GM18508 (cell line): ENCODE results near the gene NPAS4.
"Not testable (repeated sequence)": the region's sequence is repeated elsewhere in the genome, so short reads cannot be mapped to it uniquely, and the experiment has no call there.

Experiments
- ATAC-seq: cut with Tn5 transposase; IDR thresholded peaks from one replicate; pipeline ENCODE4 v1.9.1; 2021; ENCODE audit warnings: moderate number of reproducible peaks; ENCODE audit not compliant: insufficient read depth, unreplicated experiment

NPAS4 gene

DNA sequence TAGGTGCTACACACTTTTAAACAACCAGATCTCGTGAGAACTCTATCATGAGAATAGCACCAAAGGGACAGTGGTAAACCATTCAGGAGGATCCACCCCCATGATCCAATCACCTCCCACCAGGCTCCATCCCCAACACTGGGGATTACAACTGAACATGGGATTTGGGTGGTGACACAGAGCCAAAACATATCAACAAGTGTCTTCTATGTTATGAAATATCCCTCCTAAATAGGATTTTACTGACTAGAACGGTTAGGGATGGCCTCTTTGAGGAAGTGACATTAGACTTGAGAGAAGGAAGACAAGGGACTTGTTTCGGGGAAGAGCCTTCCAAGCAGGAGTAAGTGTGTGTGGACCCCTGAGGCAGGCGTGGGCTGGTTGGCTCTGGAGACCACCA is 29.7 kb downstream of the NPAS4 start:
- no peak for ATAC-seq

DNA sequence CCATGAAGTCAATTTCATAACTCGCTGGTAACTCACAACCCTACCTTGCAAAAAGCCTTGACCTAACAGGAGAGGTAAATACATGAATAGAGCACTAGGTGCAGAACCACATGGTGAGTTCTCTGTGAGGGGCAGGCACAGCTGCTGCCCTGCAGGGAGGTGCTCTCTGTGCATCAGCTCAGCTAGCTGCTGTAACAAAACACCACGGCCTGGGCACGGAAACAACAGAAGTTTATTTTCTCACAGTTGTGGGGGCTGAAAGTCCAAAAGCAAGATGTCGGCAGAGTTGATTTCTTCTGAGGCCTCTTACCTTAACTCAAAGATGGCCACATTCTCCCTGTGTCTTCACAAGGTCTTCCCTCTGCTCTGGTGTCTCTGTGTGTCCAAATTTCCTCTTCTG is 30.8 kb downstream of the NPAS4 start:
- ATAC-seq: no peak

DNA sequence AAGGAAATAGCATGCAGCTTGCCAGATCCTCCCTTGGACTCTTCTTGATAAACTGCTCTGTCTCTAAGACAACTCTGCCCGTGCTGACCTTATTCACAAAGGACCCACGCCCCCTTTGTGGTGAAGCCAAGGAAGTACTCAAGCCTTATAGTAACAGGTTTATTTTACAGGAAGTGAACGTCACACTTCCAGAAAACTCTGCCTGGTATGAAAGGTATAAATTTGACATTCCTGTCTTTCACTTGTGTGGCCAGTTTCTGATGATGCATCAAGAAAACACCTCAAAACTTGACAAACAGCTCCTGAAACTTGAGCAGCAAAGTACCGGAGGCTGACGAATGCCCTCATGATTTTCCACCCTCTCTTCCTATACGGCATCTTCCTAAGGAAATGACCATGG is 33.4 kb downstream of the NPAS4 start:
- ATAC-seq: no peak

DNA sequence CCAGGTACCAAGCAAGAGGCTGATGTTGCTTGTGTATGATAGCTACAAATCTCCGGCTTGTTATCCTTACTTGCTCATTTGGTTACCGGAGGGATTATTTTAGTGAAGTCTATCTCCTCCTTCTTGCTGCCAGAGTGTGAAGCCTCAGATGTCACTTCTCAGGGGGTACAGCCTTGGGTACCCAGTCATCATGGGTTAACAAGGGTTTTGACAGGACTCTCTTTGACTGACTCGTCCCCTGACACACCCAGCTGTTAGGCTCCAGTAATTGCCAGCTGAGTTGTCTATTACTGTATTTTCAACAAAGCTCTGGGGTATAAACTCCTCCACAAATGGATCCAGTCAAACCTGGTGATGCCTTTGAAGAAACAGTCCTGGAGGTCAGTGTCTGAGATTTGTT is 34.0 kb downstream of the NPAS4 start:
- ATAC-seq: no peak

GRCh38 chr11:66457826-66458225 is 37.0 kb downstream of the NPAS4 start:
- ATAC-seq: no peak

GRCh38 chr11:66459138-66459778 is 38.4 kb downstream of the NPAS4 start:
- no peak for ATAC-seq

- ATAC-seq: no peak
Observed at GRCh38 chr11:66462010-66462409, 41.2 kb downstream of the NPAS4 start.

GRCh38 chr11:66462911-66463310 is 42.1 kb downstream of the NPAS4 start:
- no peak for ATAC-seq

- not testable (repeated sequence) for ATAC-seq
Observed at GRCh38 chr11:66464116-66464515, 43.3 kb downstream of the NPAS4 start.

- ATAC-seq: no peak
Observed at GRCh38 chr11:66464916-66465315, 44.1 kb downstream of the NPAS4 start.

DNA sequence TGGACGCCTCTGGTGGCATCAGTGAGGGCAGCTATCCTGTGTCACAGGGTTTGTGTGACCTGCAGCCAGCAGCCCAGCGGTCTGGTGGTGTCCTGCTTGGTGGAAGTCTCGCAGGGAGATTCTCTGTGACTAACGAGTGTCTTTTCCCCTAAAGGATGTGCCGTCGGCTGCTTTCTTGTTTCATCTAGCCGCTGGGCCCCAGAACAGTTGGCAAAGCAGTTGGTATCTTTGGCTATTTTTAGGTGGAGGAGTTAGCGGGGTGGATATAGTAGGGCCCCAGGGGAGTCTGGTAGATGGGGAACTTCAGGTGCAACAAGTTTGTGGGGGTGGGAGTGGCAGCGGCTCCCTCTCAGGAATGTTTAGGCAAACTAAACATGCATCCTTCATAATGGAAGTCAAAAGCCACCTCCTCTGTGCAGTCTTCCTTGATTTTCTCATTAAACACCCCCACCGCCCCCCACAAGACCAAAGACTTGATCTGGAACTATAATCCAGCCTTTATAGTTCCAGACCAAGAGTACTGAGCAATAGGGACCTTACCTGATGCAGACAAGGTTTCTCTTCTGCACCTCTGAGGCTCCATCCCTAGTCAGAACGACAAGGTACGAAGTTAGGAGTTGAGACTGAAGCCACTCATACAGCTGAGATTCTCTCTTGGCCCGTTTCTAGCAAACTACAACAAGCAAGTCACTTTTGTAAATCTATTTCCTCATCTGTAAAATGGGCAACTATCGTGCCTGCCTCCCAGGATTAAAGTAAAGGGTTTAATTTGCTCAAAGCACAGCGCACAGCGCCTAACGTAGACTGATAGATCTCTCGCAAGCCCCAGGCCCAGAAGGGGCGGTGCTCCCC is 44.8 kb downstream of the NPAS4 start:
- ATAC-seq: no peak

- ATAC-seq: no peak
Observed at GRCh38 chr11:66466225-66467033, 45.6 kb downstream of the NPAS4 start, which contains the start of gene PELI3. Gene PELI3, plus strand, starts transcription at chr11:66466905. Its CDS starts 1,224 bp downstream, at chr11:66468129.

GRCh38 chr11:66467034-66467659 is 46.3 kb downstream of the NPAS4 start:
- ATAC-seq: no peak

GRCh38 chr11:66467756-66468155 is 46.9 kb downstream of the NPAS4 start:
- no peak for ATAC-seq

GRCh38 chr11:66468691-66469090 is 47.9 kb downstream of the NPAS4 start:
- ATAC-seq: no peak

DNA sequence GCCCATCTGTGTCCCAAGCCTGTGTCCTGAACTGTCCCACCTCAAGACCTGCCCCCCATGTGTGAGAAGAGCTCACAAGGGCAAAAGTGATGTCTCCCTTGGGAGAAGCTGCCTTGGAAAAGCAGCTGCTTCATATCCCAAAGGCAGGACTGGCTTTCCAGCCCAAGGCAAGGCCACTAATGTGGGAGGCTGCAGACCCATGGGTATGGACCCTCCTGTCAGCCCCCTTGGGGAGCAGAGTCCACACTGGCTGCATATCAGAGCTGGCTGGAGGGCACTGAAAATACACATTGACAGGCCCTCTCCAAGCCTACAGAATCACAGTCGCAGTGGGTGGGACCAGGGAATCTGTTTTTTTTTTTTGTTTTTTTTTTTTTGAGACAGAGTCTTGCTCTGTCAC is 48.6 kb downstream of the NPAS4 start:
- no peak for ATAC-seq

GRCh38 chr11:66470015-66470414 is 49.2 kb downstream of the NPAS4 start:
- ATAC-seq: no peak

- no peak for ATAC-seq
Observed at GRCh38 chr11:66471142-66471541, 50.3 kb downstream of the NPAS4 start.

- no peak for ATAC-seq
Observed at GRCh38 chr11:66472054-66472453, 51.2 kb downstream of the NPAS4 start.

DNA sequence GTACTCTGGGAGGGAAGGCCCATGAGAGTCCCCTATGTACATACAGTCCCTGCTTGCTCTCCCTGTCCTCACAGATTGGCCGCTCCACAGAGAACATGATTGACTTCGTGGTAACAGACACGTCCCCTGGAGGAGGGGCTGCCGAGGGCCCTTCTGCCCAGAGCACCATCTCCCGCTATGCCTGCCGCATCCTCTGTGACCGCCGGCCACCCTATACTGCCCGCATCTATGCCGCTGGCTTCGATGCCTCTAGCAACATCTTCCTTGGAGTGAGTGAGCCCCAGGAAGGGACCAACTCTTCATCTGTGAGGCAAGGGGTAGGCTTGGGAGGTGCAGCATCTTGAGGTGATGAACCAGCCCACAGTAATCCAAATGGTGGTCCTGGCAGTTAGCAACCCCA is 52.3 kb downstream of the NPAS4 start:
- no peak for ATAC-seq
